PFSK-1 (cell line): ENCODE data around the gene CREB3L2.

Source experiments
- FOXP2 ChIP-seq: optimal IDR thresholded peaks from 2 replicates; pipeline ENCODE3; 2011; ENCODE audit warnings: borderline replicate concordance, control low read depth, inconsistent platforms; ENCODE audit not compliant: insufficient read depth; ENCODE audit errors: extremely low read length, extremely low read depth
- POLR2AphosphoS5 ChIP-seq: IDR thresholded peaks from 2 replicates; pipeline ENCODE4 v1.6.1; 2012; ENCODE audit warnings: low read depth, mild to moderate bottlenecking, control low read depth, low read length, moderate library complexity
- SIN3A ChIP-seq: IDR thresholded peaks from 2 replicates; pipeline ENCODE4 v1.6.1; 2012; ENCODE audit warnings: mild to moderate bottlenecking, low read length, moderate library complexity, borderline replicate concordance; ENCODE audit not compliant: insufficient read depth
- TAF1 ChIP-seq: IDR thresholded peaks from 2 replicates; pipeline ENCODE4 v1.6.1; 2012; ENCODE audit warnings: low read length, control low read depth, borderline replicate concordance; ENCODE audit not compliant: insufficient read depth
- TF ChIP-seq, protein P1 (sequence below), 2 experiments: IDR thresholded peaks; 2 replicates each; pipeline versions ENCODE4 v1.6.1 to v1.8.0; 2011 to 2012; ENCODE audit warnings: low read depth in 2 of 2, low read length in 2 of 2, control low read depth in 1 of 2, inconsistent platforms in 1 of 2, mild to moderate bottlenecking in 1 of 2, moderate library complexity in 1 of 2; ENCODE audit not compliant: insufficient read depth in 1 of 2

CREB3L2 gene

DNA sequence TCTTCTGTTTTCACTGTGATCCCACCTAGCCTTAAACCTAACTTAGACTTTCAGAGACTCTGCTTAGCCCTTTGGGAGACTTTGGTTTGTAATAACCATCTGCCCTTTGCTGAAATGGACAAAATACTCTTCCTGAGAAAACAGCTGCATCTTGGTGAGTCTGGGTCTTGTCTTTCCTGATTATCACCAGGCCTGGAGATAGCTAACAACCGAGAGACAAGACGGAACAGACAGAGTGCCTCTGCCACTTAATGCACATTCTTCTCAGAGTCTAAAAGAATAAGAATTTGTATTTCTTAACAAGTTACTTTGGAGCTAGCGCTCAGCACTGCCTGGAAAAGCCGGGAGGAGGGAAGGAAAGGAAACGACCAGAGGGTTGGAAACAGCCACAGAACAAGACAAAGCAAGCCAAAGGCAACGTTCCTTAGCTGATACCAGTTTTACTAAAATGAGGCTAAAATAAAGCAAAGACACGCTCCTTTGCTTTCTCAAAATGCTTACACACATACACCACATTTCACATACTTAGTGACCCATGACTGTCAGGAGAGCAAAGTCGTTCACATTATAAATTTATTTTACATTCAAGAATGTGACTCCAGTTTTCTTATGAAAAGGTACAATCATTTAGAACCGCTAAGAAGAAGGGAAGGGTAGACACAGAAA lies 84.8 kb downstream of the CREB3L2 start:
- TF ChIP-seq SIN3A (no peak), FOXP2 (no peak), POLR2AphosphoS5 (no peak)

- TF ChIP-seq POLR2AphosphoS5 (no peak), SIN3A (no peak), TAF1 (no peak), FOXP2 (no peak)
- TF ChIP-seq, protein P1, sequence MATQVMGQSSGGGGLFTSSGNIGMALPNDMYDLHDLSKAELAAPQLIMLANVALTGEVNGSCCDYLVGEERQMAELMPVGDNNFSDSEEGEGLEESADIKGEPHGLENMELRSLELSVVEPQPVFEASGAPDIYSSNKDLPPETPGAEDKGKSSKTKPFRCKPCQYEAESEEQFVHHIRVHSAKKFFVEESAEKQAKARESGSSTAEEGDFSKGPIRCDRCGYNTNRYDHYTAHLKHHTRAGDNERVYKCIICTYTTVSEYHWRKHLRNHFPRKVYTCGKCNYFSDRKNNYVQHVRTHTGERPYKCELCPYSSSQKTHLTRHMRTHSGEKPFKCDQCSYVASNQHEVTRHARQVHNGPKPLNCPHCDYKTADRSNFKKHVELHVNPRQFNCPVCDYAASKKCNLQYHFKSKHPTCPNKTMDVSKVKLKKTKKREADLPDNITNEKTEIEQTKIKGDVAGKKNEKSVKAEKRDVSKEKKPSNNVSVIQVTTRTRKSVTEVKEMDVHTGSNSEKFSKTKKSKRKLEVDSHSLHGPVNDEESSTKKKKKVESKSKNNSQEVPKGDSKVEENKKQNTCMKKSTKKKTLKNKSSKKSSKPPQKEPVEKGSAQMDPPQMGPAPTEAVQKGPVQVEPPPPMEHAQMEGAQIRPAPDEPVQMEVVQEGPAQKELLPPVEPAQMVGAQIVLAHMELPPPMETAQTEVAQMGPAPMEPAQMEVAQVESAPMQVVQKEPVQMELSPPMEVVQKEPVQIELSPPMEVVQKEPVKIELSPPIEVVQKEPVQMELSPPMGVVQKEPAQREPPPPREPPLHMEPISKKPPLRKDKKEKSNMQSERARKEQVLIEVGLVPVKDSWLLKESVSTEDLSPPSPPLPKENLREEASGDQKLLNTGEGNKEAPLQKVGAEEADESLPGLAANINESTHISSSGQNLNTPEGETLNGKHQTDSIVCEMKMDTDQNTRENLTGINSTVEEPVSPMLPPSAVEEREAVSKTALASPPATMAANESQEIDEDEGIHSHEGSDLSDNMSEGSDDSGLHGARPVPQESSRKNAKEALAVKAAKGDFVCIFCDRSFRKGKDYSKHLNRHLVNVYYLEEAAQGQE (IDR thresholded peaks at IDR 0.05; ENCODE audit: insufficient read depth in 1 of 2, low read depth in 2 of 2, low read length in 2 of 2): no peak
Measured at GRCh38 chr7:137916564-137916963, 85.3 kb downstream of the CREB3L2 start.

DNA sequence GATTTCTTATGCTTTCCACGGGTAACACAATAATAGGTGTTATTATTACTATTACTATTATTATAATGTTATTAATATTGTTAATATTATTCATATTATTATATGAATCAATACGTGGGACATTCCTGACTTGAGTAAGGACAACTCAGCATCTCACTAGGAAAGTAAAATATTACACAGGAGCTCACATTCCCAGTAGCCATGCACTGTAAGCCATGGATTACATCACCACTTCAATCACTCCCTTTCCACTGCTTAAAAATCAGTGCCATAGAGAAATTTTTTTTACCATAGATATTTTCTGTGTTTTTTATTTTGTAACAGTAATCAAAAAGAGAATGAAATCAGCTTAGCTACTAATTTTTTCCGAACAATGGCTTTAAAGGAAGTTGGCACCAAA lies 86.6 kb downstream of the CREB3L2 start:
- no peak for TF ChIP-seq TAF1
- TF ChIP-seq, protein P1 (IDR thresholded peaks at IDR 0.05; ENCODE audit: insufficient read depth in 1 of 2, low read depth in 2 of 2, low read length in 2 of 2): no peak
- no peak for TF ChIP-seq SIN3A
- TF ChIP-seq POLR2AphosphoS5: no peak
- no peak for TF ChIP-seq FOXP2

DNA sequence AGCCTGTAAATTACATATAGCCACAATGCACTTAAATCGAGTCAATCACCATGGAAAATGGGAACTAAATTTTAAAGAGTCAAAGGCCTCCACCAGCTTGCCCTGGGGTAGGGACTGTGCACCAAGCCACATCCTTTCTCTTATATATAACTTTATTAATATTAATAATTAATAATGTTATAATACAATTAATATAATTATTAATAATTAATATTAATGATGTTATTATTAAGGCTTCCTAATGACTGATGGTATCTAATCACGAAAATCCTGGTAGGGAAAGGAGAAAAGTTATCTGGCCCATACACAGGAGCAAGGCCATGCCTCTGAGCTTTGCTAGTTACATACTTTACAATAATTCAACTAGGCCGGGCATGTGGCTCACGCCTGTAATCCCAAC lies 87.9 kb downstream of the CREB3L2 start:
- TF ChIP-seq, protein P1 (IDR thresholded peaks at IDR 0.05; ENCODE audit: insufficient read depth in 1 of 2, low read depth in 2 of 2, low read length in 2 of 2): no peak
- TF ChIP-seq SIN3A (no peak), TAF1 (no peak), FOXP2 (no peak), POLR2AphosphoS5 (no peak)

DNA sequence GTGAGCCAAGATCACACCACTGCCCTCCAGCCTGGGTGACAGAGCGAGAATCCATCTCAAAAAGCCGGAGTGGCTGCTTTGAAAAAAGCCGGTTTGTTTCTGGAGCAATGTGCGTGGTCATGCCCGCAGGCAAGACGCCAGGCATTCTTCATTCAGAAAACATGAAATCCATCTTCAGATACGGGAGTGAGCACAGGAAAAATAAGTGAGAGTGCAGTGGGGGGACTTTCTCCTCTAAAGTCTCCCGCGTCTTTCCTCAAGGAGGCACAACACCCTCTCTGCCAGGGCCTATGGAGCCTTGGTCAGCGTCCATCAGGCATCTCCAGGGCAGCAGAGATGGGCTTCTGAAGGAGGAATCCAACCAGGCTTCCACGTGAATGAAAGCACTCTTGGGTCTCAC lies 92.8 kb downstream of the CREB3L2 start:
- TF ChIP-seq TAF1 (no peak), POLR2AphosphoS5 (no peak), SIN3A (no peak), FOXP2 (no peak)
- TF ChIP-seq, protein P1 (IDR thresholded peaks at IDR 0.05; ENCODE audit: insufficient read depth in 1 of 2, low read depth in 2 of 2, low read length in 2 of 2): no peak
